Activated CD4-positive, alpha-beta T cell treated with anti-CD3 and anti-CD28 coated beads for 1 hour (primary cell): ENCODE results near the gene TMEM40.
"Not testable (repeated sequence)": the region's sequence is repeated elsewhere in the genome, so short reads cannot be mapped to it uniquely, and the experiment has no call there.

Experiments used
- DNase-seq: peaks from one replicate; pipeline ENCODE4 v3.0.0-alpha.2; 2020

TMEM40 gene

GRCh38 chr3:12710062-12710461 lies 49.0 kb downstream of the TMEM40 start:
- no peak for DNase-seq

GRCh38 chr3:12709334-12709733 lies 49.7 kb downstream of the TMEM40 start:
- DNase-seq = no peak

- DNase-seq = no peak
Observed at GRCh38 chr3:12708584-12709192, 50.4 kb downstream of the TMEM40 start.

- DNase-seq = no peak
Observed at GRCh38 chr3:12707449-12707848, 51.6 kb downstream of the TMEM40 start.

GRCh38 chr3:12706504-12707253 lies 52.4 kb downstream of the TMEM40 start:
- peak; percentile 30 for DNase-seq

GRCh38 chr3:12705981-12706380 lies 53.1 kb downstream of the TMEM40 start:
- no peak for DNase-seq

- DNase-seq = no peak
Observed at GRCh38 chr3:12705374-12705926, 53.6 kb downstream of the TMEM40 start.

GRCh38 chr3:12702501-12702900 lies 56.6 kb downstream of the TMEM40 start:
- no peak for DNase-seq

GRCh38 chr3:12701601-12702000 lies 57.5 kb downstream of the TMEM40 start:
- DNase-seq = not testable (repeated sequence)

- DNase-seq = no peak
Observed at GRCh38 chr3:12700800-12701199, 58.3 kb downstream of the TMEM40 start.

GRCh38 chr3:12695916-12696315 lies 63.1 kb downstream of the TMEM40 start:
- no peak for DNase-seq

- DNase-seq = no peak
Observed at GRCh38 chr3:12695112-12695511, 63.9 kb downstream of the TMEM40 start.

- DNase-seq = no peak
Observed at GRCh38 chr3:12692444-12692843, 66.6 kb downstream of the TMEM40 start.

GRCh38 chr3:12689997-12690711 lies 68.9 kb downstream of the TMEM40 start:
- DNase-seq = no peak

- DNase-seq = no peak
Observed at GRCh38 chr3:12687948-12688347, 71.1 kb downstream of the TMEM40 start.

- DNase-seq = no peak
Observed at GRCh38 chr3:12686096-12686495, 73.0 kb downstream of the TMEM40 start.
